ENCODE data around the gene DIP2B.

DIP2B gene

GRCh38 chr12:50568338-50569091, 63.7 kb downstream of the DIP2B start:
- TF ChIP-seq CTCF (IDR thresholded peaks at IDR 0.05): no peak

GRCh38 chr12:50569321-50569720, 64.5 kb downstream of the DIP2B start:
- TF ChIP-seq CTCF (IDR thresholded peaks at IDR 0.05): no peak

GRCh38 chr12:50569876-50570275, 65.1 kb downstream of the DIP2B start:
- no peak for TF ChIP-seq CTCF (IDR thresholded peaks at IDR 0.05)

- no peak for TF ChIP-seq CTCF (IDR thresholded peaks at IDR 0.05)
Observed at GRCh38 chr12:50571786-50572185, 67.0 kb downstream of the DIP2B start.

GRCh38 chr12:50572287-50572686, 67.5 kb downstream of the DIP2B start:
- no peak for TF ChIP-seq CTCF (IDR thresholded peaks at IDR 0.05)

GRCh38 chr12:50572760-50573159, 68.0 kb downstream of the DIP2B start:
- no peak for TF ChIP-seq CTCF (IDR thresholded peaks at IDR 0.05)

GRCh38 chr12:50573271-50573670, 68.5 kb downstream of the DIP2B start:
- TF ChIP-seq CTCF (IDR thresholded peaks at IDR 0.05): no peak

Measured in LNCAP (cell line).